Retinal pigment epithelial cell (primary cell): ENCODE measurements around the gene COMP.

Experiments
- DNase-seq: peaks from one replicate; pipeline ENCODE4 v3.0.0-alpha.2; 2010; ENCODE audit warnings: low read depth
- H3K4me3 ChIP-seq: 2 replicates; pipeline ENCODE4 v1.5.1; 2011; ENCODE audit warnings: mild to moderate bottlenecking, low read length, control low read depth, moderate library complexity
- TF ChIP-seq, protein P1 (sequence below): conservative IDR thresholded peaks from 2 replicates; pipeline ENCODE4 v1.5.1; 2011; ENCODE audit warnings: low read depth, low read length, control low read depth, inconsistent platforms

COMP gene

GRCh38 chr19:18802354-18802753 lies 11.2 kb upstream of the COMP start:
- TF ChIP-seq, protein P1, sequence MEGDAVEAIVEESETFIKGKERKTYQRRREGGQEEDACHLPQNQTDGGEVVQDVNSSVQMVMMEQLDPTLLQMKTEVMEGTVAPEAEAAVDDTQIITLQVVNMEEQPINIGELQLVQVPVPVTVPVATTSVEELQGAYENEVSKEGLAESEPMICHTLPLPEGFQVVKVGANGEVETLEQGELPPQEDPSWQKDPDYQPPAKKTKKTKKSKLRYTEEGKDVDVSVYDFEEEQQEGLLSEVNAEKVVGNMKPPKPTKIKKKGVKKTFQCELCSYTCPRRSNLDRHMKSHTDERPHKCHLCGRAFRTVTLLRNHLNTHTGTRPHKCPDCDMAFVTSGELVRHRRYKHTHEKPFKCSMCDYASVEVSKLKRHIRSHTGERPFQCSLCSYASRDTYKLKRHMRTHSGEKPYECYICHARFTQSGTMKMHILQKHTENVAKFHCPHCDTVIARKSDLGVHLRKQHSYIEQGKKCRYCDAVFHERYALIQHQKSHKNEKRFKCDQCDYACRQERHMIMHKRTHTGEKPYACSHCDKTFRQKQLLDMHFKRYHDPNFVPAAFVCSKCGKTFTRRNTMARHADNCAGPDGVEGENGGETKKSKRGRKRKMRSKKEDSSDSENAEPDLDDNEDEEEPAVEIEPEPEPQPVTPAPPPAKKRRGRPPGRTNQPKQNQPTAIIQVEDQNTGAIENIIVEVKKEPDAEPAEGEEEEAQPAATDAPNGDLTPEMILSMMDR, result no peak
- DNase-seq, result no peak
- H3K4me3 ChIP-seq, result no peak overlapping the region

- no peak for DNase-seq
- TF ChIP-seq, protein P1, result no peak
- H3K4me3 ChIP-seq, result no peak overlapping the region
Observed at GRCh38 chr19:18800636-18801035, 9.5 kb upstream of the COMP start.

DNA sequence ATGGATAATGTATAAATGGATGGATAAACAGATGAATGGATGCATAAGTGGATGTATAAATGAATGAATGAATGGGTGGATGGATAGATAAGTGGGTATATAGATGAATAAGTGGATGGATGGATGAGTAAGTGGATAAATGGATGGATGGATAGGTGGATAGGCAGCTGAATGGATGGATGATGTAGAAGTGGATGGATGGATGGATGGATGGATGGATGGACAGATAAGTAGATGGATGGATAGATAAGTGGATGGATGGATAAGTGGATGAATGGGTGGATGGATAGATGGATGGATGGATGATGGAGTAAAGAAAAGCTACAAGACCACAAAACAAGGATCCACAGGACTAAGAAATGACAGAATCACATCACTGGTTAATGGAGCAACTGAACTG lies 9.0 kb upstream of the COMP start:
- TF ChIP-seq, protein P1, result no peak
- DNase-seq, result no peak
- H3K4me3 ChIP-seq, result no peak overlapping the region

- DNase-seq, result no peak
- H3K4me3 ChIP-seq, result no peak overlapping the region
- TF ChIP-seq, protein P1, result no peak
Observed at GRCh38 chr19:18799389-18799970, 8.4 kb upstream of the COMP start.

DNA sequence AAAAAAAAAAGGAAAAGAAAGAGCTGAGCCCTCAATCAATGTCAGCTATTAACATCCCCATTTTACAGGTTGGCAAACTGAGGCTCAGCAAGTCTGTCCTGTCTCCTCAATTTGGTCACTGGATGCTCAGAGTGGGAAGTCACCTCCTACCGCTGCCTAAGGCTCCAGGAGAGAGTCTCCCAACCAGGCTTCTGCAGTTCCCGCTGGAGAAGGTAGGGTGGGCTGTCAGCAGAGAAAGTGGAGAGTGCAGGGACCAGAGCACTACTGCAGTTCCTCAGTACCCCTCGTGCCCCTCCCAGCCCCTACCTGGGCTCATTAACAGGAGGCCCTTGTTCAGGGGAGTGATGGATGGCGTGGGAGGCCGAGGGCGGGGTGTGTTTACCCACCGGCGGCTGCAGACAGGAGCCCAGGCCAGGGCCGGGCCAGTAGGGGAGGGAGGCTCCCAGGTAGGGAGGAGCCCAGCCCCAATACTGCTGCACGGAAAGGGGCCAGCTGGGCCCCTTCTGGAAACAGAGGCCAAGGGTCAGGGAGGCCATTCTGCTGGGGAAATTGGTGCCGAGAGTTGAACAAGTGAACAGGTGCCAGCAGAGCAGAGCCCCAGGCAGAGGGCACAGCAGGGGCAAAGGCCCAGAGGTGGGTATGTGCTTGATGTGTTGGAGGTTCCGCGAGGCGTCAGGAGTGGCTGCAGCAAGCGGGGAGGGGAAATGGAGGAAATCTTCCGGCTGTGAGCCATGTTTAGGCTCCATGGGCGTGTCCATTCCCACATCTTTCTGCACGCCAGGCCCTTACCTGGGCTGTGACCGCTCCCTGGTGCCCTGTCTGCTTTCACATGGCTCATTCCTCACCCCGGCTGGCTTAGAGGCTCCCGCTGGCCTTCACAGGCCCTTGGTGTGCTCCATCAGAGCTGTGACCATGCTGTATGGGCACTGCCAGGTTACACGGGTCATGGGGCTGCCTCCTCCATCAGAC lies 7.6 kb upstream of the COMP start:
- TF ChIP-seq, protein P1, result peak; percentile 15
- no peak overlapping the region for H3K4me3 ChIP-seq
- no peak for DNase-seq

- no peak overlapping the region for H3K4me3 ChIP-seq
- DNase-seq, result no peak
- TF ChIP-seq, protein P1, result no peak
Observed at GRCh38 chr19:18796239-18796638, 5.1 kb upstream of the COMP start.

GRCh38 chr19:18795540-18795939 lies 4.4 kb upstream of the COMP start:
- TF ChIP-seq, protein P1, result no peak
- no peak for DNase-seq
- H3K4me3 ChIP-seq, result no peak overlapping the region
